Breast epithelium (tissue), 4 donors: ENCODE data around the gene IER2. TPM values are rescaled to one million over a fixed set of nuclear protein-coding genes. Genes with fewer than 3 reads are reported as not detected.

ENCODE experiments used
- DNase-seq, 2 donors: peaks; one replicate each; pipeline ENCODE4 v3.0.0-alpha.2; 2019; ENCODE audit warnings: low spot score in 2 of 2
- H3K27ac ChIP-seq, 2 donors: fragments of 200-600 bp; sonication (generic) in 1 of 2; one replicate each; pipeline ENCODE4 v1.5.1; 2016 to 2019; ENCODE audit warnings: mild to moderate bottlenecking in 1 of 2
- H3K27me3 ChIP-seq, 2 donors: fragments of 200-600 bp; sonication (generic) in 1 of 2; one replicate each; pipeline versions ENCODE4 v1.5.1 to v1.6.0; 2017 to 2019; ENCODE audit warnings: control low read depth in 1 of 2, mild to moderate bottlenecking in 1 of 2
- H3K36me3 ChIP-seq: fragments of 200-600 bp; one replicate; pipeline ENCODE4 v1.5.1; 2019
- H3K4me1 ChIP-seq, 2 donors: fragments of 200-600 bp; sonication (generic); one replicate each; pipeline ENCODE4 v1.5.1; 2016 to 2019; ENCODE audit warnings: control low read depth in 1 of 2
- H3K4me3 ChIP-seq, 3 donors: fragments of 200-600 bp; sonication (generic); 1 replicate in 2 of 3; 2 replicates in 1 of 3; pipeline ENCODE4 v1.5.1; 2016 to 2019; ENCODE audit warnings: mild to moderate bottlenecking in 3 of 3, moderate library complexity in 2 of 3
- H3K9me3 ChIP-seq, 2 donors: fragments of 200-600 bp; sonication (generic) in 1 of 2; one replicate each; pipeline ENCODE4 v1.5.1; 2016 to 2019; ENCODE audit warnings: control low read depth in 1 of 2
- CTCF ChIP-seq, 3 donors: fragments of 450-650 bp; IDR thresholded peaks; one replicate each; pipeline ENCODE4 v1.5.1; 2016 to 2017; ENCODE audit warnings: antibody characterized with exemption in 3 of 3, mild to moderate bottlenecking in 3 of 3, moderate library complexity in 3 of 3
- POLR2A ChIP-seq: fragments of 450-650 bp; IDR thresholded peaks from one replicate; pipeline ENCODE4 v1.6.1; 2016; ENCODE audit warnings: antibody characterized with exemption, mild to moderate bottlenecking, moderate library complexity
- POLR2AphosphoS5 ChIP-seq, 3 donors: sonication (generic); formaldehyde crosslinking; IDR thresholded peaks; one replicate each; pipeline ENCODE4 v1.6.1; 2017; ENCODE audit warnings: antibody characterized with exemption in 3 of 3
- intact Hi-C: fragments of 100-400 bp; cut with DNase I; formaldehyde crosslinking; loops from one replicate; pipeline ENCODE4 v1.15.1; 2023; ENCODE audit warnings: low total_unique reads
- total RNA-seq, 3 donors: library from RNA; depleted of rRNA; stranded (reverse); fragments of >200 nt; gene quantifications; one replicate each; pipeline ENCODE4 v1.1.0, GENCODE V29; 2016

IER2 gene
- total RNA-seq, 3 donors from 2014 or later: 20.6 to 146 (median 79.6) TPM

- Histone ChIP-seq H3K27ac (no peak overlapping the region), H3K4me1 (peaks cover 8 to 16% of the 10 kb centered on the region in 2 donors), H3K4me3 (no peak overlapping the region), H3K27me3 (no peaks in the 10 kb centered on the region), H3K36me3 (no peaks in the 10 kb centered on the region), H3K9me3 (no peaks in the 10 kb centered on the region)
- TF ChIP-seq POLR2A (no peak), CTCF (IDR thresholded peaks at IDR 0.05) (no peak), POLR2AphosphoS5 (IDR thresholded peaks at IDR 0.05) (no peak)
- no peak for DNase-seq
- intact Hi-C loops: no loop called here
These were observed 26.9 kb upstream of the IER2 start for GRCh38 chr19:13122980-13123957.

- DNase-seq: no peak
- Histone ChIP-seq H3K27ac (no peak overlapping the region), H3K9me3 (no peaks in the 10 kb centered on the region), H3K27me3 (no peaks in the 10 kb centered on the region), H3K36me3 (no peaks in the 10 kb centered on the region), H3K4me3 (no peak overlapping the region), H3K4me1 (no peaks in the 10 kb centered on the region)
- intact Hi-C loops: no loop called here
- TF ChIP-seq CTCF (IDR thresholded peaks at IDR 0.05) (no peak), POLR2AphosphoS5 (IDR thresholded peaks at IDR 0.05) (no peak), POLR2A (no peak)
These were observed 23.2 kb upstream of the IER2 start for GRCh38 chr19:13127051-13127450.

- H3K4me3 ChIP-seq: no peak overlapping the region
- DNase-seq: no peak
- no peaks in the 10 kb centered on the region for H3K36me3 ChIP-seq
- no peaks in the 10 kb centered on the region for H3K27me3 ChIP-seq
- no peaks in the 10 kb centered on the region for H3K4me1 ChIP-seq
- peak overlapping the region; percentile 17 to 35 for H3K27ac ChIP-seq
- intact Hi-C loops: no loop called here
- H3K9me3 ChIP-seq: no peaks in the 10 kb centered on the region
- TF ChIP-seq POLR2AphosphoS5 (IDR thresholded peaks at IDR 0.05) (no peak), POLR2A (no peak), CTCF (IDR thresholded peaks at IDR 0.05) (no peak)
These were observed 22.2 kb upstream of the IER2 start for GRCh38 chr19:13127811-13128575.

GRCh38 chr19:13128583-13128982, 21.6 kb upstream of the IER2 start:
- Histone ChIP-seq H3K4me1 (no peaks in the 10 kb centered on the region), H3K9me3 (no peaks in the 10 kb centered on the region), H3K27me3 (no peaks in the 10 kb centered on the region), H3K27ac (peak overlapping the region; percentile 17 to 35), H3K4me3 (no peak overlapping the region), H3K36me3 (no peaks in the 10 kb centered on the region)
- DNase-seq: no peak
- TF ChIP-seq POLR2AphosphoS5 (IDR thresholded peaks at IDR 0.05) (no peak), CTCF (IDR thresholded peaks at IDR 0.05) (no peak), POLR2A (no peak)
- intact Hi-C loops: no loop called here

GRCh38 chr19:13129384-13129783, 20.8 kb upstream of the IER2 start:
- Histone ChIP-seq H3K27ac (no peak overlapping the region), H3K9me3 (no peaks in the 10 kb centered on the region), H3K4me3 (no peak overlapping the region), H3K27me3 (no peaks in the 10 kb centered on the region), H3K36me3 (no peaks in the 10 kb centered on the region), H3K4me1 (no peaks in the 10 kb centered on the region)
- TF ChIP-seq CTCF (IDR thresholded peaks at IDR 0.05): no peak
- TF ChIP-seq POLR2A: no peak
- no peak for TF ChIP-seq POLR2AphosphoS5 (IDR thresholded peaks at IDR 0.05)
- intact Hi-C loops: no loop called here
- no peak for DNase-seq
